NCI-H2107 treated with DMSO at 0.1 percent for 48 hours (cell line): ENCODE data around the gene PLPP2.

Experiments
- DNase-seq: peaks from one replicate; lab custom pipeline; 2025; ENCODE audit not compliant: unreplicated experiment; lab: John Stamatoyannopoulos, UW

The PLPP2 gene

GRCh38 chr19:291006-291521 lies at the start of gene PLPP2:
Gene PLPP2, minus strand, starts transcription at chr19:291403. Its CDS starts 67 bp downstream, at chr19:291336.
- no peak for DNase-seq

DNA sequence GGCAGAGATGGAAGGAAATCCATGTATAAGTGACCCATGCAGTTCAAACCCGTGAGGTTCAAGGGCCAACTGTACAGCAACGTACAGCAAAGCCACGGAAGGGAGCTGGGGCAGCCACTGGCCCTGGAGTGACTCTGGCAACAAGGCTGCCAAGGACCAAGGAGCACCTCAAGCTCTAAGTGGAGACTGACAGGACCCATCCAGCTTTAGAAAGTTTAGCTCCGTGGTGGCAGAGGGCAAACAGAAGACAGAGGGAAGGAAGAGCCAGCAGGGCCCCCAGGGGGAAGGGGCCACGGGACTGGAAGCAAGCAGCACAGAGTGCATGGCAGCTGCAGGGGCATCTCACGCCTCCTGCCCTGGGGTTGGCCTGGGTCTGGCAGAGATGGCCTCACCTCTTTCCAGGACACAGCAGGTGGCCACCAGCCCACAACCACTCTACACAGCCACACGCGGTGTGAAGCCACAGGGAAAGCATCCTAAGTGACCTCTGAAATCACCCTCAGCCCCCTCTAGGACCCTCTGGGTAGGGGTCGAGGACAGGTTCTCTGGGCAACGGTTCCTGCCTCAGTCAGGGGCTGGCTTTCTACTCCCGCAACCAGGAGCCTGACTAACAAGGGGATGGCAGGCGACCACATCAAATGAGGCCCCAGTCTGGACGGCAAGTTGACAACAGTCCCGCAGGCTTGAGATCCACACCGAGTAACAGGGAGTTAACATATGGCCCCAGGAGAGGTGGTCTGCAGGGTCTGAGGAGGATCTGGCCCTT lies 49.6 kb upstream of the PLPP2 start:
- DNase-seq = no peak

- no peak for DNase-seq
These were observed 48.2 kb upstream of the PLPP2 start for GRCh38 chr19:339262-339887.

DNA sequence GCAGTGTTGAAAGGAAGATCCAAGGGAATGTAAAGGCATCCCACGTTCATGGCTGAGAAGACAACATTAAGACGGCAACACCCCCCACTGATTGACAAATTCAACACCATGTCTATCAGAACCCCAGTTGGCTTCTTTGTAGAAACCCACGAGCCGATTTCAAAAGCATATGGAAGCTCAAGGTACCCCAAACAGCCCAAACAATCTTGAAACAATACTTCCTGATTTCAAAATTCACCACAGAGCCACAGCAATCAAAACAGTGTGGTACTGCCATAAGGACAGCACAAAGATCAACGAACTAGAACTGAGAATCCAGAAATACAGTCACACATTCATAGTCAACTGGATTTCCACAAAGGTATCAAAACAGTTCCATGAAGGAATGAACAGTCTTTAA lies 47.2 kb upstream of the PLPP2 start:
- no peak for DNase-seq

GRCh38 chr19:336067-336614 lies 44.9 kb upstream of the PLPP2 start:
- no peak for DNase-seq

DNA sequence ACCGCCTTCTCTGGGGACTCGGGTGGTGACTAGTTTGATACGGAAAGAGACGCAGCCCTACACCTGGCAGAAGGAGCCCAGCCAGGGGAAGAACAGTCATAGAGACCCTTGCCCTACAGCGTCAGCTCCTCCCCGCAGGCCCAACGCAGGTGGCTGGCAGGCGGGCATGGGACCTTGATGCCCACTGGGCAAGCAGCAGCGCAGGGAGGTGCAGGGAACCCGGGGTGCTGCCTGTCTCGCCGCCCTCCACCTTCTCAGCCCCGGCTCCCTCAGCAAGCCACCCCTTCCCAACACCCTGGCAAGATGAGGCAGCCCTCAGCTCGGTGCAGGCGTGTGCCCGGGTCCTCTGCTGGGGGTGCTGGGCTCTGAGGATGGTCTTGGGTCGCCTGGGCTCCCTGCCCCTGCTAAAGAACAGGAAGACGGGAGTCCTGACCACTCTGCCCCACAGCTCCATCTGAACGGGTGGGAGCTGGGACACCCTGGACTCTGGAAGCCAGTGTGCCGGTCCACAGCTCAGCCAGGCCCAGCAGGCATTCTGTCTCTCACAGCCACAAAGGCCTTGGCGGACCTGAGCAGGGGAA lies 44.4 kb upstream of the PLPP2 start:
- no peak for DNase-seq

GRCh38 chr19:335072-335471 lies 43.9 kb upstream of the PLPP2 start:
- DNase-seq = no peak

GRCh38 chr19:334296-335071 lies 43.3 kb upstream of the PLPP2 start:
- DNase-seq = no peak

DNA sequence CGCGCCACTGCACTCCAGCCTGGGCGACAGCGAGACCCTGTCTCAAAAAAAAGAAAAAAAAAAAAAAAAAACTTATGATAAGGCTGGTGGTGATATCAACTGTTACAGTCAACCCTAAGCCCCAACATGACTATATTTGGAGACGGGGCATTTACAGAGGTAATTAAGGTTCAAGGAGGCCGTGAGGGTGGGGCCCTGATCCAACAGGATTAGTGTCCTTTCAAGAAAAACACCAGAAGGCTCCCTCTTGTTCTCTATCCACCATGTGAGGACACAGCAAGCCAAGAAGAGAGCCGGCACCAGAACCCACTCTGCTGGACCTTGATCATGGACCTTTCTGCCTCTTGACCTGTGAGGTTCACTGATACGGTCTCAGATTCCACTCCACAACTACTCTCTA lies 39.3 kb upstream of the PLPP2 start:
- no peak for DNase-seq

- DNase-seq = no peak
These were observed 38.7 kb upstream of the PLPP2 start for GRCh38 chr19:329876-330275.

- DNase-seq = no peak
These were observed 36.9 kb upstream of the PLPP2 start for GRCh38 chr19:328025-328505.

DNA sequence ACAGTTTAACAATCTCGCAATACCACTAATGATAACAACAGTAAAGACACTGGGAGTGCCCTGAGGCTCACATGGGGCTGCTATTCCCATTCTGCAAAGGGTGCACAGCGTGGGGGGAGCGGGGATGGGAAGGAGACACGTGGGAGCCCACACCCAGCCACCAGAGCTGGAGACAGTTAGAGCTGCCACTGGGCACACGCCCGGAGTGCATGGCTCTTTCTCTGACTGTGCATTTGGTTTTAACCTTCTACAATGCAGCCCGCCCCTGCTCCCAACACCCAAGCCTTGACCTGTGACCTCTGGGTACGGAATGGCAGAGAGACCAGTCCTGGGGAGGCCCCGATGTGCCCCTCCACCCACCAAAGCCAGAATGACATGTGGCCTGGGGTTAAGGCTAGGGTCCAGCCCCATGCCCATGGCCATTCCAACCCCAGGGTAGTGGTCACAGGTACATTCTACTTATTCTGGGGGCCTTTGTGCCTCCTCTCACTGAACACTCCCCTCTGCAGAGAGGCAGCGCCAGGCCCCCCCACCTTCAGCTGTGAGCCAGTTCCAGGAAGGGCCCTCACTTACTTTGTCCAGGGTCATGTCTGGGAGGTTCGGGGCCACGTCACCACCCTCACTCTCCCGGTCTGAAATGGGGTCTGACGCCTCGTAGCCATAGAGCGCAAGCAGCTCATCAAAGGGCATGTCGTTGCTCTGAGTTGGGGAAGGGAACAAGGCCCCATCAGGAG lies 36.3 kb upstream of the PLPP2 start:
- no peak for DNase-seq

- DNase-seq = no peak
These were observed 35.7 kb upstream of the PLPP2 start for GRCh38 chr19:326871-327270.

GRCh38 chr19:325937-326565 lies 34.8 kb upstream of the PLPP2 start:
- DNase-seq = no peak

GRCh38 chr19:325173-325936 lies 34.2 kb upstream of the PLPP2 start:
- DNase-seq = no peak

- no peak for DNase-seq
These were observed 33.5 kb upstream of the PLPP2 start for GRCh38 chr19:324716-325115.

GRCh38 chr19:322616-323015 lies 31.4 kb upstream of the PLPP2 start:
- no peak for DNase-seq

DNA sequence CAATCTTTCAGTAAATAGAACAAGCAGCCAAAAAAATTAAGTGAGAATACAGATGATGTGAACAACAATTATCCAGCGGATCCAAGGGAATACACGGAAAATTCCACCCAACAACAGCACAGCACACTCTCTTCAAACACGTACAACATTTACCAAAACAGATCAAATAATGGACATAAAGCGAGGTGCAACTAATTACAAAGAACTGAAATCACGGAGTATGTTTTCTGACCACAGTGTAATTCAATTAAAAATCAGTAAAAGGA lies 27.2 kb upstream of the PLPP2 start:
- no peak for DNase-seq

GRCh38 chr19:317710-318508 lies 26.7 kb upstream of the PLPP2 start:
- DNase-seq = no peak
